CD4-positive, CD25-positive, alpha-beta regulatory T cell (primary cell): Measurements from ENCODE around the gene ARHGAP12. TPM values are rescaled to one million over a fixed set of nuclear protein-coding genes. Genes with fewer than 3 reads are reported as not detected.

Experiments used
- ATAC-seq, 2 donors: fragments of 150-1000 bp; cut with Tn5 transposase; one replicate each; pipeline ENCODE4 v1.10.0; 2021; ENCODE audit warnings: low read depth in 2 of 2, moderate number of reproducible peaks in 2 of 2, moderate library complexity in 1 of 2
- DNase-seq, 3 donors: peaks; one replicate each; pipeline versions ENCODE4 v3.0.0 to v3.0.0-alpha.2; 2012 to 2022; ENCODE audit warnings: mixed read lengths in 1 of 3
- H3K27ac ChIP-seq: one replicate; pipeline ENCODE4 v1.7.0; 2013; ENCODE audit warnings: mild to moderate bottlenecking, low read length; ENCODE audit not compliant: insufficient read depth, poor library complexity, severe bottlenecking
- H3K27me3 ChIP-seq: one replicate; pipeline ENCODE4 v1.7.0; 2013; ENCODE audit warnings: low read length; ENCODE audit not compliant: control insufficient read depth, insufficient read depth
- H3K36me3 ChIP-seq: one replicate; pipeline ENCODE4 v1.7.0; 2013; ENCODE audit warnings: mild to moderate bottlenecking, low read length, moderate library complexity; ENCODE audit not compliant: control insufficient read depth, insufficient read depth
- H3K4me1 ChIP-seq: 2 replicates; pipeline ENCODE4 v1.7.0; 2013; ENCODE audit warnings: mild to moderate bottlenecking, low read length; ENCODE audit not compliant: insufficient read depth, control insufficient read depth, poor library complexity, severe bottlenecking
- H3K4me3 ChIP-seq: one replicate; pipeline ENCODE4 v1.7.0; 2013; ENCODE audit warnings: low read depth, mild to moderate bottlenecking, low read length, moderate library complexity
- H3K9me3 ChIP-seq, 2 experiments: 1 replicate in 1 of 2; 2 replicates in 1 of 2; pipeline ENCODE4 v1.7.0; 2013; ENCODE audit warnings: low read length in 2 of 2, mild to moderate bottlenecking in 1 of 2, moderate library complexity in 1 of 2; ENCODE audit not compliant: control insufficient read depth in 2 of 2
- H3K27ac Mint-ChIP-seq, 3 donors: one replicate each; pipeline ENCODE4 v1.8.0; 2020 to 2022; ENCODE audit warnings: mild to moderate bottlenecking in 3 of 3, mixed read lengths in 3 of 3, moderate library complexity in 2 of 3
- H3K27me3 Mint-ChIP-seq: one replicate; pipeline ENCODE4 v1.8.0; 2022; ENCODE audit warnings: mild to moderate bottlenecking, mixed read lengths
- H3K36me3 Mint-ChIP-seq: one replicate; pipeline ENCODE4 v1.8.0; 2020; ENCODE audit warnings: mixed read lengths
- H3K4me1 Mint-ChIP-seq, 4 donors: one replicate each; pipeline ENCODE4 v1.8.0; 2020 to 2022; ENCODE audit warnings: mixed read lengths in 4 of 4, mild to moderate bottlenecking in 1 of 4
- H3K4me3 Mint-ChIP-seq, 4 donors: one replicate each; pipeline ENCODE4 v1.8.0; 2020 to 2022; ENCODE audit warnings: mild to moderate bottlenecking in 4 of 4, mixed read lengths in 4 of 4, moderate library complexity in 3 of 4
- H3K9me3 Mint-ChIP-seq, 7 donors: one replicate each; pipeline ENCODE4 v1.8.0; 2020 to 2022; ENCODE audit warnings: mixed read lengths in 7 of 7, mild to moderate bottlenecking in 3 of 7, moderate library complexity in 2 of 7
- polyA plus RNA-seq, 4 donors: library from polyadenylated mRNA; unstranded; fragments of 300-500 nt; fragmentation: Illumina TruSeq; gene quantifications; one replicate each; pipeline ENCODE4 v1.2.3, GENCODE V29; 2021
- total RNA-seq: library from RNA; stranded (reverse); gene quantifications from one replicate; pipeline ENCODE4 v1.2.3, GENCODE V29; 2022

The ARHGAP12 gene
- total and polyA plus RNA-seq, 5 donors from 2014 or later, result 8.8 to 28.3 (median 11.8) TPM

GRCh38 chr10:31759799-31760626, 168.6 kb downstream of the ARHGAP12 start:
- Mint-ChIP-seq H3K4me3 (peak overlapping the region; percentile 59 to 90 (median 82)), H3K36me3 (no peaks in the 10 kb centered on the region), H3K4me1 (peaks cover 0 to 18% (median 14%) of the 10 kb centered on the region in 4 donors), H3K9me3 (peaks cover 0 to 4% (median 0%) of the 10 kb centered on the region in 7 donors), H3K27ac (peak overlapping the region; percentile 67 to 98 (median 97)), H3K27me3 (no peaks in the 10 kb centered on the region)
- H3K36me3 ChIP-seq, result no peaks in the 10 kb centered on the region
- H3K4me3 ChIP-seq, result peak overlapping the region; percentile 70
- DNase-seq, result peak; percentile 92 to 98 (median 96)
- no peaks in the 10 kb centered on the region for H3K27me3 ChIP-seq
- no peaks in the 10 kb centered on the region for H3K9me3 ChIP-seq
- H3K4me1 ChIP-seq, result peaks cover 18% of the 10 kb centered on the region
- ATAC-seq, result peak; percentile 93 to 96
- H3K27ac ChIP-seq, result peak overlapping the region; percentile 93

DNA sequence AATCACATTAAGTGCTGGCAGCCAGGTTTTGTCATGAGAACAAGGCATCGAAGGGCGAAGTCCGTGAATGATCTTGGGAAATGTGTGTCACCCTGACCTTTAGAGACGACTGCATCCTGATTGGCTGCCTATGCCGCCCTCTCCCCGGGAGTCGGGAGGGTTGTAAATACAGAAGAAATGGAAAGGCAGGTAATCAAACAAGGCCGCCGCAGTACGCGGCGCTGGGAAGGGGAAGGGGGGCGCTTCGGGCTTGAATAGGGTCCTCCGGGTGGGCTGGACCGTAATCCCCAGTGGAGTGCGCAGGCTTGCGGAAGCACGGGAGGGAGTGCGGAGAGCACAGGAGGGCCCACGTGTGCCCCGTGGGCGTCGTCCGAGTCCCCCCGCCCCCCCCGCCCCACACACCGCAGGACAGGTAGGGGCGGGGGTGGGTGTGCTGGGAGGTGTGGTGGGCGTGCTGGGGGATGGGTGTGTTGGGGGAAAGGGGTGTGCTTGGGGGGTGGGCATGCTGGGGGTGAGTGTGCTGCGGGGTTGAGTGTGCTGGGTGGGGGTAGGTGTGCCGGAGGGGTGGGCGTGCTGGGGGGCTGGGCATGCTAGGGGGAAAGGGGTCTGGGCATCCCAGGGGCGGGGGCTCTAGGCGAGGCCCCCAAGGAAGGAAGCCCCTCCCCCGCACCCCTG, 169.4 kb downstream of the ARHGAP12 start:
- Histone ChIP-seq H3K9me3 (no peaks in the 10 kb centered on the region), H3K4me1 (peaks cover 18% of the 10 kb centered on the region), H3K27ac (peak overlapping the region; percentile 79), H3K27me3 (no peaks in the 10 kb centered on the region), H3K4me3 (peak overlapping the region; percentile 68), H3K36me3 (no peaks in the 10 kb centered on the region)
- Mint-ChIP-seq H3K27me3 (no peaks in the 10 kb centered on the region), H3K36me3 (no peaks in the 10 kb centered on the region), H3K4me1 (peaks cover 0 to 18% (median 14%) of the 10 kb centered on the region in 4 donors), H3K9me3 (peaks cover 0 to 4% (median 0%) of the 10 kb centered on the region in 7 donors), H3K27ac (peak overlapping the region; percentile 89 to 97 (median 97)), H3K4me3 (peak overlapping the region; percentile 84 to 98 (median 92))
- peak; percentile 16 to 45 (median 33) for DNase-seq
- ATAC-seq, result no peak

GRCh38 chr10:31758495-31758894, 170.1 kb downstream of the ARHGAP12 start:
- Histone ChIP-seq H3K36me3 (no peaks in the 10 kb centered on the region), H3K9me3 (no peaks in the 10 kb centered on the region), H3K4me3 (no peak overlapping the region), H3K27me3 (no peaks in the 10 kb centered on the region), H3K4me1 (peaks cover 18% of the 10 kb centered on the region), H3K27ac (peak overlapping the region; percentile 57)
- Mint-ChIP-seq H3K4me1 (peaks cover 0 to 18% (median 14%) of the 10 kb centered on the region in 4 donors), H3K36me3 (no peaks in the 10 kb centered on the region), H3K27me3 (no peaks in the 10 kb centered on the region), H3K4me3 (peak overlapping the region; percentile 24 to 84 (median 72)), H3K27ac (peak overlapping the region in 2 of 3 donors; percentile 20 to 96), H3K9me3 (no peaks in the 10 kb centered on the region)
- no peak for ATAC-seq
- DNase-seq, result no peak

GRCh38 chr10:31757831-31758230, 170.8 kb downstream of the ARHGAP12 start:
- Mint-ChIP-seq H3K4me3 (peak overlapping the region; percentile 69 to 84 (median 76)), H3K9me3 (no peaks in the 10 kb centered on the region), H3K27me3 (no peaks in the 10 kb centered on the region), H3K4me1 (peaks cover 0 to 18% (median 14%) of the 10 kb centered on the region in 4 donors), H3K27ac (peak overlapping the region; percentile 73 to 96 (median 73)), H3K36me3 (no peaks in the 10 kb centered on the region)
- H3K27me3 ChIP-seq, result no peaks in the 10 kb centered on the region
- no peak for DNase-seq
- H3K4me3 ChIP-seq, result no peak overlapping the region
- no peak overlapping the region for H3K27ac ChIP-seq
- no peaks in the 10 kb centered on the region for H3K9me3 ChIP-seq
- ATAC-seq, result no peak
- H3K4me1 ChIP-seq, result peaks cover 18% of the 10 kb centered on the region
- no peaks in the 10 kb centered on the region for H3K36me3 ChIP-seq

DNA sequence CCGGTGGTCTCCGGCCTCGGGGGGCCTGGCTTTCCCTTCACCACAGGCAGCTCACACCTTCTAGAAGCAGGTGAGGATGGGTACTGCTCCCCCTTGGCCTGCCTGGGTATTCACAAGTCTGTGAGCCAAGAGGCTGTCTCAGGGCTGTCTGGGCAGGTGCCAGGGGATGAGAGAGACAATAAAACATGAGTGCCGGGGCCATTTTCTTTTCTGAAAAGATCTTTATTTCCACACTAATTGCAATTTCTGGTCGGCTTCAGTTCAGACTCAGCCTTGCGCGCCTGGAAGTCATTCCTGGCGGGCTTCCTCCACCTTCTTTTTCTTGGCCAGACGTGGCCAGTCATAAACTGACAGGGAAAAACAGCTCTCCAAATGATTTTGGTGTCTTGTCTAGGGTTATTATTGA, 171.2 kb downstream of the ARHGAP12 start:
- H3K36me3 Mint-ChIP-seq, result no peaks in the 10 kb centered on the region
- ATAC-seq (no peak), DNase-seq (no peak)
- no peaks in the 10 kb centered on the region for H3K27me3 Mint-ChIP-seq
- peak overlapping the region in 2 of 3 donors; percentile 73 for H3K27ac Mint-ChIP-seq
- H3K4me1 ChIP-seq, result peaks cover 18% of the 10 kb centered on the region
- no peaks in the 10 kb centered on the region for H3K9me3 Mint-ChIP-seq
- H3K4me3 ChIP-seq, result no peak overlapping the region
- peaks cover 0 to 18% (median 13%) of the 10 kb centered on the region in 4 donors for H3K4me1 Mint-ChIP-seq
- H3K27me3 ChIP-seq, result no peaks in the 10 kb centered on the region
- no peaks in the 10 kb centered on the region for H3K36me3 ChIP-seq
- H3K9me3 ChIP-seq, result no peaks in the 10 kb centered on the region
- H3K4me3 Mint-ChIP-seq, result peak overlapping the region in 2 of 4 donors; percentile 77 to 84
- no peak overlapping the region for H3K27ac ChIP-seq

DNA sequence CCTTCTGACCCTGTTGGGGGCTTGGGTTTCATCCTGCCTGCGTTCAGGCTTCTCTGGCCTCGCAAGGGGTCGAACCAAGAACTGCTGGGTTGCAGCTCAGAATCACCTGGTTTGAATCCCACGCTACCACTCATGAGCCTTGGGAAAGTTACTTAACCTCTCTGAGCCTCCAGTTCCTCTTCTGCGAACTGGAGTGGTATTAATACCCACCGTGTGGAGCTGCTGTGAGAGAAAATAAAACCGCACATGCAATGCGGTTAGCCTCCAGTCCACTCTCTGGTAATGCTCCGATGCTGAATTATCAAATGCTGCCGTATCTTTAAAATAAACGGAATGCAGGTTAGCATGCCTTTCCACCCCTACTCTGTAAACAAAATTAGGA, 171.9 kb downstream of the ARHGAP12 start:
- peaks cover 0 to 18% (median 13%) of the 10 kb centered on the region in 4 donors for H3K4me1 Mint-ChIP-seq
- H3K27me3 Mint-ChIP-seq, result no peaks in the 10 kb centered on the region
- no peaks in the 10 kb centered on the region for H3K36me3 Mint-ChIP-seq
- Histone ChIP-seq H3K36me3 (no peaks in the 10 kb centered on the region), H3K4me1 (peaks cover 18% of the 10 kb centered on the region), H3K27me3 (no peaks in the 10 kb centered on the region), H3K9me3 (no peaks in the 10 kb centered on the region), H3K27ac (no peak overlapping the region), H3K4me3 (no peak overlapping the region)
- no peaks in the 10 kb centered on the region for H3K9me3 Mint-ChIP-seq
- ATAC-seq, result no peak
- no peak for DNase-seq
- peak overlapping the region in 1 of 4 donors; percentile 84 for H3K4me3 Mint-ChIP-seq
- peak overlapping the region in 1 of 3 donors; percentile 26 for H3K27ac Mint-ChIP-seq

DNA sequence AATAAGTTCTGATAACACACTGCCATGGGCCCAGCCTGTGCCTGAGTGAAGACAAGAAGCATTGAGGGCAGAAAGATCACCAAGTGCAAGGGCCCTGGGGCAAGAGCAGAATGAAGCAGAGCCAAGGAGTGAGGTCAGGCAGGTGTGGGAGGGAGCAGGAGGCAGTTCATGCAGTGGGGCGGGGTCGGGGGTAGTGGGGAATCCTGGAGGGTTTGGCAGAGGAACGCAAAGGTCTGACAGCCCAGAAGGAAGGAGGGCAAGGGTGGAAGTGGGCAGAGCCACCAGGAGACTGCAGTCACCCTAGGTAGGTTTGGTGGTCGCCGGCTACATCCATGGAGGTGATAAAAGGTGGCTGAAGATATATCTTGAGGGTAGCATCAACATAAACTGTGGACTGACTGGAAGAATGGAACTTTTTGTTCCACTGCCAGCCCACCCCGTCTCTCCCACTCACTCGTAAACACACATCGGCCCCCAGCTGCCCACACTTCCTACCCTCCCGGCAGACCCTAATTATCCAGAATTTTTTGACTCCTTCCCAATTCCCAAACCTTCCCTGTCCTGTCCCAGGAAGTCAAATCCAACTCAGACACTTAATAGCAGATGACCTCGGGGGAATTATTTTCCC, 172.4 kb downstream of the ARHGAP12 start:
- peaks cover 0 to 15% (median 13%) of the 10 kb centered on the region in 4 donors for H3K4me1 Mint-ChIP-seq
- no peaks in the 10 kb centered on the region for H3K36me3 Mint-ChIP-seq
- H3K4me3 ChIP-seq, result no peak overlapping the region
- H3K36me3 ChIP-seq, result no peaks in the 10 kb centered on the region
- H3K9me3 Mint-ChIP-seq, result no peaks in the 10 kb centered on the region
- no peaks in the 10 kb centered on the region for H3K27me3 Mint-ChIP-seq
- H3K27me3 ChIP-seq, result no peaks in the 10 kb centered on the region
- no peak for ATAC-seq
- no peaks in the 10 kb centered on the region for H3K9me3 ChIP-seq
- H3K4me3 Mint-ChIP-seq, result peak overlapping the region in 2 of 4 donors; percentile 5 to 34
- H3K4me1 ChIP-seq, result peaks cover 18% of the 10 kb centered on the region
- peak overlapping the region in 1 of 3 donors; percentile 29 for H3K27ac Mint-ChIP-seq
- no peak for DNase-seq
- no peak overlapping the region for H3K27ac ChIP-seq
